SU-DHL-6 (cell line): ENCODE results near the gene SLC6A3.

Experiments
- EZH2phosphoT487 ChIP-seq: fragments of 200-600 bp; sonication (generic), shearing (Covaris generic); conservative IDR thresholded peaks from 2 replicates; pipeline ENCODE4 v1.6.1; 2018; ENCODE audit warnings: mild to moderate bottlenecking, antibody characterized with exemption, low read length, moderate library complexity, mixed read lengths
- TF ChIP-seq, protein P1 (sequence below): fragments of 200-600 bp; sonication (generic); IDR thresholded peaks from one replicate; pipeline ENCODE4 v1.5.1; 2017; ENCODE audit warnings: antibody characterized with exemption, mild to moderate bottlenecking, low read length, moderate library complexity; ENCODE audit not compliant: insufficient read depth, poor library complexity, severe bottlenecking

DNA sequence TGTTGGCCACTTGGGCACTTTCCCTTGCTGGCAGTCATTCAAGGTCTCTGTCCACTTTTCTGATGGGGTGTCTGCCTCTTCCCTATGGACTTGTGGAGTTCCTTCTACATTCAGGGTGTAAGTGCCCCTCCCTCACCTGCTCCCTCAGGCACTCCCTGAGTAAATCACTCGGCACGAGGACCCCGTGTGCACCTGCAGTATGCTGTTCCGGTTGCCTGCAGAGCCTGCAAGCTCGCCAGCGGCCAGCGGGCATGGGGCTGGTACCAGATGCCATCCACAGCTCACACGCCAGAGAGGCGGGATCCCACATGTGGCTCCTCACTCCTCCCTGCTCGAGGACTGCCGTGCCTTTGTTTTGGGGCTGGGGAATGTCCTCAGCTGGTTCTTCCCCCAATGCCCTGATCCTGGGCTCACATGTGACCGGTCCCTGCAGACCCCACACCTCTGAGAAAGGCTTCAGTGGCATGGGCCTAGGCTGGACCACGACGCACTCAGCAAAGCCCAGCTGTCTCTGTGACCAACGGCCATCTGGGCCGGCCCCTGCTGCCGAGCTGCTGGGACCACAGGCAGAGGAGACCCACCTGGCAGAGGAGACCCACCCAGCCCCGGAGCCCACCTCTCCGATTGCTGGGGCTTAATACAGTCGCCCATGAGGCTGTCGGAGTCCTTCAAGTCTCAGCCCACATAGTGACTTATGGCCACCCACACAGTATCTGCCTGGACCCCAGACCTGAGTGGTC, 54.2 kb downstream of the SLC6A3 start:
- TF ChIP-seq, protein P1, sequence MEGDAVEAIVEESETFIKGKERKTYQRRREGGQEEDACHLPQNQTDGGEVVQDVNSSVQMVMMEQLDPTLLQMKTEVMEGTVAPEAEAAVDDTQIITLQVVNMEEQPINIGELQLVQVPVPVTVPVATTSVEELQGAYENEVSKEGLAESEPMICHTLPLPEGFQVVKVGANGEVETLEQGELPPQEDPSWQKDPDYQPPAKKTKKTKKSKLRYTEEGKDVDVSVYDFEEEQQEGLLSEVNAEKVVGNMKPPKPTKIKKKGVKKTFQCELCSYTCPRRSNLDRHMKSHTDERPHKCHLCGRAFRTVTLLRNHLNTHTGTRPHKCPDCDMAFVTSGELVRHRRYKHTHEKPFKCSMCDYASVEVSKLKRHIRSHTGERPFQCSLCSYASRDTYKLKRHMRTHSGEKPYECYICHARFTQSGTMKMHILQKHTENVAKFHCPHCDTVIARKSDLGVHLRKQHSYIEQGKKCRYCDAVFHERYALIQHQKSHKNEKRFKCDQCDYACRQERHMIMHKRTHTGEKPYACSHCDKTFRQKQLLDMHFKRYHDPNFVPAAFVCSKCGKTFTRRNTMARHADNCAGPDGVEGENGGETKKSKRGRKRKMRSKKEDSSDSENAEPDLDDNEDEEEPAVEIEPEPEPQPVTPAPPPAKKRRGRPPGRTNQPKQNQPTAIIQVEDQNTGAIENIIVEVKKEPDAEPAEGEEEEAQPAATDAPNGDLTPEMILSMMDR = no peak
- no peak for TF ChIP-seq EZH2phosphoT487
